HUES6 (cell line): ENCODE data around the gene IL17RB.

Experiments
- H3K27ac ChIP-seq: 2 replicates; pipeline ENCODE4 v1.7.0; 2013; ENCODE audit warnings: low read depth, mild to moderate bottlenecking, low read length, inconsistent platforms
- H3K27me3 ChIP-seq: 2 replicates; pipeline ENCODE4 v1.6.1; 2013; ENCODE audit warnings: low read length; ENCODE audit not compliant: control insufficient read depth, insufficient read depth
- H3K36me3 ChIP-seq: 2 replicates; pipeline ENCODE4 v1.6.1; 2013; ENCODE audit warnings: low read length; ENCODE audit not compliant: control insufficient read depth, insufficient read depth
- H3K4me1 ChIP-seq: 2 replicates; pipeline ENCODE4 v1.6.1; 2013; ENCODE audit warnings: low read length; ENCODE audit not compliant: control insufficient read depth, insufficient read depth
- H3K4me3 ChIP-seq: 2 replicates; pipeline ENCODE4 v1.5.1; 2013; ENCODE audit warnings: low read depth, low read length
- H3K9ac ChIP-seq: one replicate; pipeline ENCODE4 v1.6.1; 2013; ENCODE audit warnings: mild to moderate bottlenecking, low read length
- H3K9me3 ChIP-seq: 2 replicates; pipeline ENCODE4 v1.6.1; 2013; ENCODE audit warnings: low read depth, low read length; ENCODE audit not compliant: control insufficient read depth, insufficient read depth

IL17RB gene

GRCh38 chr3:53846134-53846850 is at the start of gene IL17RB, which contains the start of gene CHDH:
Gene IL17RB (plus strand): TSS chr3:53846568. CDS start chr3:53846589, 21 bp downstream.
Gene CHDH (minus strand): TSS chr3:53846419. CDS start chr3:53824008, 22,411 bp downstream.
- H3K27me3 ChIP-seq, result peaks cover 27% of the 10 kb centered on the region
- H3K4me3 ChIP-seq, result peak within 1 kb of the TSS; percentile 80
- H3K9me3 ChIP-seq, result no peaks in the 10 kb centered on the region
- H3K27ac ChIP-seq, result no peak within 1 kb of the TSS
- H3K4me1 ChIP-seq, result peaks cover 37% of the 10 kb centered on the region
- peak within 1 kb of the TSS; percentile 77 for H3K9ac ChIP-seq
- no peaks in the 10 kb centered on the region for H3K36me3 ChIP-seq

GRCh38 chr3:53798144-53798543 is 48.2 kb upstream of the IL17RB start:
- Histone ChIP-seq H3K36me3 (no peaks in the 10 kb centered on the region), H3K4me1 (peaks cover 10% of the 10 kb centered on the region; the same call in 1 of the 2 replicates), H3K27me3 (no peaks in the 10 kb centered on the region), H3K27ac (no peak overlapping the region), H3K4me3 (no peak overlapping the region), H3K9ac (no peak overlapping the region), H3K9me3 (no peaks in the 10 kb centered on the region)

GRCh38 chr3:53799338-53799865 is 47.0 kb upstream of the IL17RB start:
- H3K27me3 ChIP-seq, result no peaks in the 10 kb centered on the region
- no peaks in the 10 kb centered on the region for H3K9me3 ChIP-seq
- no peak overlapping the region for H3K27ac ChIP-seq
- peaks cover 16% of the 10 kb centered on the region; the same call in 1 of the 2 replicates for H3K4me1 ChIP-seq
- H3K9ac ChIP-seq, result no peak overlapping the region
- H3K4me3 ChIP-seq, result no peak overlapping the region
- H3K36me3 ChIP-seq, result no peaks in the 10 kb centered on the region

GRCh38 chr3:53800041-53800906 is 46.1 kb upstream of the IL17RB start:
- Histone ChIP-seq H3K4me3 (no peak overlapping the region), H3K9ac (no peak overlapping the region), H3K4me1 (peaks cover 15% of the 10 kb centered on the region), H3K27ac (no peak overlapping the region), H3K9me3 (no peaks in the 10 kb centered on the region), H3K27me3 (no peaks in the 10 kb centered on the region), H3K36me3 (no peaks in the 10 kb centered on the region)

GRCh38 chr3:53801319-53801718 is 45.0 kb upstream of the IL17RB start:
- no peaks in the 10 kb centered on the region for H3K27me3 ChIP-seq
- H3K9me3 ChIP-seq, result no peaks in the 10 kb centered on the region
- H3K4me3 ChIP-seq, result no peak overlapping the region
- H3K9ac ChIP-seq, result no peak overlapping the region
- H3K36me3 ChIP-seq, result no peaks in the 10 kb centered on the region
- no peak overlapping the region for H3K27ac ChIP-seq
- H3K4me1 ChIP-seq, result peaks cover 17% of the 10 kb centered on the region

GRCh38 chr3:53802256-53802880 is 44.0 kb upstream of the IL17RB start:
- no peaks in the 10 kb centered on the region for H3K9me3 ChIP-seq
- no peak overlapping the region for H3K27ac ChIP-seq
- H3K36me3 ChIP-seq, result no peaks in the 10 kb centered on the region
- H3K9ac ChIP-seq, result no peak overlapping the region
- H3K4me3 ChIP-seq, result no peak overlapping the region
- no peaks in the 10 kb centered on the region for H3K27me3 ChIP-seq
- peaks cover 17% of the 10 kb centered on the region for H3K4me1 ChIP-seq

GRCh38 chr3:53803124-53803815 is 43.1 kb upstream of the IL17RB start:
- H3K4me1 ChIP-seq, result peaks cover 17% of the 10 kb centered on the region
- no peaks in the 10 kb centered on the region for H3K36me3 ChIP-seq
- no peak overlapping the region for H3K4me3 ChIP-seq
- no peaks in the 10 kb centered on the region for H3K27me3 ChIP-seq
- no peak overlapping the region for H3K27ac ChIP-seq
- no peaks in the 10 kb centered on the region for H3K9me3 ChIP-seq
- H3K9ac ChIP-seq, result no peak overlapping the region

GRCh38 chr3:53803816-53804695 is 42.3 kb upstream of the IL17RB start:
- H3K27ac ChIP-seq, result no peak overlapping the region
- no peak overlapping the region for H3K9ac ChIP-seq
- no peak overlapping the region for H3K4me3 ChIP-seq
- no peaks in the 10 kb centered on the region for H3K36me3 ChIP-seq
- no peaks in the 10 kb centered on the region for H3K27me3 ChIP-seq
- H3K9me3 ChIP-seq, result no peaks in the 10 kb centered on the region
- peaks cover 17% of the 10 kb centered on the region for H3K4me1 ChIP-seq

- Histone ChIP-seq H3K9me3 (no peaks in the 10 kb centered on the region), H3K27ac (no peak overlapping the region), H3K36me3 (no peaks in the 10 kb centered on the region), H3K4me3 (no peak overlapping the region), H3K9ac (no peak overlapping the region), H3K4me1 (peaks cover 17% of the 10 kb centered on the region), H3K27me3 (no peaks in the 10 kb centered on the region)
Observed at GRCh38 chr3:53804697-53805462, 41.5 kb upstream of the IL17RB start.
